CD4-positive, CD25-positive, alpha-beta regulatory T cell (primary cell): Measurements from ENCODE around the gene CEP85. TPM values are rescaled to one million over a fixed set of nuclear protein-coding genes. Genes with fewer than 3 reads are reported as not detected.
A peak's percentile ranks its signal among the peaks of the same experiment; 100 is the strongest.
"Not testable (repeated sequence)": the region's sequence is repeated elsewhere in the genome, so short reads cannot be mapped to it uniquely, and the experiment has no call there.

ENCODE experiments used
- ATAC-seq, 2 donors: fragments of 150-1000 bp; cut with Tn5 transposase; one replicate each; pipeline ENCODE4 v1.10.0; 2021; ENCODE audit warnings: low read depth in 2 of 2, moderate number of reproducible peaks in 2 of 2, moderate library complexity in 1 of 2
- DNase-seq, 3 donors: peaks; one replicate each; pipeline versions ENCODE4 v3.0.0 to v3.0.0-alpha.2; 2012 to 2022; ENCODE audit warnings: mixed read lengths in 1 of 3
- H3K27ac ChIP-seq: one replicate; pipeline ENCODE4 v1.7.0; 2013; ENCODE audit warnings: mild to moderate bottlenecking, low read length; ENCODE audit not compliant: insufficient read depth, poor library complexity, severe bottlenecking
- H3K27me3 ChIP-seq: one replicate; pipeline ENCODE4 v1.7.0; 2013; ENCODE audit warnings: low read length; ENCODE audit not compliant: control insufficient read depth, insufficient read depth
- H3K36me3 ChIP-seq: one replicate; pipeline ENCODE4 v1.7.0; 2013; ENCODE audit warnings: mild to moderate bottlenecking, low read length, moderate library complexity; ENCODE audit not compliant: control insufficient read depth, insufficient read depth
- H3K4me1 ChIP-seq: 2 replicates; pipeline ENCODE4 v1.7.0; 2013; ENCODE audit warnings: mild to moderate bottlenecking, low read length; ENCODE audit not compliant: insufficient read depth, control insufficient read depth, poor library complexity, severe bottlenecking
- H3K4me3 ChIP-seq: one replicate; pipeline ENCODE4 v1.7.0; 2013; ENCODE audit warnings: low read depth, mild to moderate bottlenecking, low read length, moderate library complexity
- H3K9me3 ChIP-seq, 2 experiments: 1 replicate in 1 of 2; 2 replicates in 1 of 2; pipeline ENCODE4 v1.7.0; 2013; ENCODE audit warnings: low read length in 2 of 2, mild to moderate bottlenecking in 1 of 2, moderate library complexity in 1 of 2; ENCODE audit not compliant: control insufficient read depth in 2 of 2
- H3K27ac Mint-ChIP-seq, 3 donors: one replicate each; pipeline ENCODE4 v1.8.0; 2020 to 2022; ENCODE audit warnings: mild to moderate bottlenecking in 3 of 3, mixed read lengths in 3 of 3, moderate library complexity in 2 of 3
- H3K27me3 Mint-ChIP-seq: one replicate; pipeline ENCODE4 v1.8.0; 2022; ENCODE audit warnings: mild to moderate bottlenecking, mixed read lengths
- H3K36me3 Mint-ChIP-seq: one replicate; pipeline ENCODE4 v1.8.0; 2020; ENCODE audit warnings: mixed read lengths
- H3K4me1 Mint-ChIP-seq, 4 donors: one replicate each; pipeline ENCODE4 v1.8.0; 2020 to 2022; ENCODE audit warnings: mixed read lengths in 4 of 4, mild to moderate bottlenecking in 1 of 4
- H3K4me3 Mint-ChIP-seq, 4 donors: one replicate each; pipeline ENCODE4 v1.8.0; 2020 to 2022; ENCODE audit warnings: mild to moderate bottlenecking in 4 of 4, mixed read lengths in 4 of 4, moderate library complexity in 3 of 4
- H3K9me3 Mint-ChIP-seq, 7 donors: one replicate each; pipeline ENCODE4 v1.8.0; 2020 to 2022; ENCODE audit warnings: mixed read lengths in 7 of 7, mild to moderate bottlenecking in 3 of 7, moderate library complexity in 2 of 7
- polyA plus RNA-seq, 4 donors: library from polyadenylated mRNA; unstranded; fragments of 300-500 nt; fragmentation: Illumina TruSeq; gene quantifications; one replicate each; pipeline ENCODE4 v1.2.3, GENCODE V29; 2021
- total RNA-seq: library from RNA; stranded (reverse); gene quantifications from one replicate; pipeline ENCODE4 v1.2.3, GENCODE V29; 2022

The CEP85 gene
- total and polyA plus RNA-seq, 5 donors from 2014 or later, result 6.5 to 18.0 (median 8.6) TPM

DNA sequence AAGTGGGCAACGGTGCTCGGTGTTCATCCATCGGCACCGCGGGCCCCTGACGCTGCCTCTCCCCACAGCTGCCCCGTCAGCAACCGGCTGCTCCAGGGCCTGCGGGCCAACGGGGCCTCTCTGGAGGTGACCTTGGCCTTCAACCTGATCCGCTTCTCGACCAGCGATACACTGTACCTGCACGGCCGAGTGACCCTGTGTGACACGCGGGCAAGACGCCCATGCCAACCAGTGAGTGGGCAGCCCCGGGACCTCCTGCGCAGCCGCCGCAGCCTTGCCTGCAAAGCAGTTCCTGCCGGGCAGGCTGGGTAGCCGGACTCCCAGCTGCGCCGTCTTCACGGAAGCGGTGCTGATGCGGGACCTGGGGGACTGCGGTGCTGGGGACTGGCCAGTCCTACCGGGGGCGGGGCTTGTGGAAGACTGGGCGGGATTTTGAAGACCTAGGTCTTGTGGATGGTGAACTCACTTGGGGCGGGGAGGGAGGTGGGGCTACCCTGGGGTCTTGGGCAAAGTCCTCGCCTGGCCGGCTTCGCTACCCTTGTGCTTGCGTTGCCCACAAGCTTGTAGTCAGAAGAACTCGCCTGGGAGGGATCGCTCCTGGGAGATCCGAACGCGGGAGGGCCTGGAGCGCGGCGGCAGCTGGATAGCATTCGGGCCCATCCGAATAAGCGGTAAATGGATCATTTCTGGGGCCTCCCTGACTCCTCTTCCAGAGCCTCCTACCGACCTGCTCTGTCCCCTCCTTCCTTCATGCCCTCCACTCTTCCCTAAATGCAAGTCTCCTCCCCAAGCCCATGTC is 8.8 kb upstream of the CEP85 start:
- Mint-ChIP-seq H3K27ac (peak overlapping the region in 2 of 3 donors; percentile 11 to 55), H3K9me3 (no peaks in the 10 kb centered on the region), H3K27me3 (peaks cover 17% of the 10 kb centered on the region), H3K4me3 (peak overlapping the region; percentile 10 to 70 (median 67)), H3K4me1 (peaks cover 0 to 10% (median 4%) of the 10 kb centered on the region in 4 donors), H3K36me3 (no peaks in the 10 kb centered on the region)
- H3K4me3 ChIP-seq, result no peak overlapping the region
- DNase-seq (peak; percentile 9 to 66 (median 40)), ATAC-seq (peak; percentile 52 to 62)
- no peak overlapping the region for H3K27ac ChIP-seq
- H3K9me3 ChIP-seq, result no peaks in the 10 kb centered on the region
- H3K27me3 ChIP-seq, result peaks cover 6% of the 10 kb centered on the region
- peaks cover 13% of the 10 kb centered on the region for H3K4me1 ChIP-seq
- no peaks in the 10 kb centered on the region for H3K36me3 ChIP-seq

GRCh38 chr1:26230682-26231081 is 3.3 kb upstream of the CEP85 start:
- not testable (repeated sequence) for DNase-seq, H3K36me3 Mint-ChIP-seq, H3K36me3 ChIP-seq, H3K27ac ChIP-seq, H3K4me3 ChIP-seq, H3K4me3 Mint-ChIP-seq, ATAC-seq, H3K27ac Mint-ChIP-seq, H3K9me3 ChIP-seq, H3K9me3 Mint-ChIP-seq, H3K27me3 ChIP-seq
- peaks cover 14% of the 10 kb centered on the region for H3K4me1 ChIP-seq
- Mint-ChIP-seq H3K27me3 (peaks cover 22% of the 10 kb centered on the region), H3K4me1 (peaks cover 6 to 27% (median 14%) of the 10 kb centered on the region in 4 donors)

GRCh38 chr1:26234644-26235370 is 807 bp downstream of the CEP85 start:
- peaks cover 5% of the 10 kb centered on the region for H3K27me3 Mint-ChIP-seq
- H3K4me1 Mint-ChIP-seq, result peaks cover 25 to 47% (median 35%) of the 10 kb centered on the region in 4 donors
- no peaks in the 10 kb centered on the region for H3K9me3 Mint-ChIP-seq
- ATAC-seq (no peak), DNase-seq (peak in 2 of 3 donors; percentile 37 to 50)
- Histone ChIP-seq H3K9me3 (no peaks in the 10 kb centered on the region), H3K27me3 (no peaks in the 10 kb centered on the region), H3K36me3 (no peaks in the 10 kb centered on the region), H3K4me1 (peaks cover 14% of the 10 kb centered on the region), H3K27ac (peak overlapping the region; percentile 87), H3K4me3 (peak overlapping the region; percentile 93)
- H3K36me3 Mint-ChIP-seq, result no peaks in the 10 kb centered on the region
- H3K4me3 Mint-ChIP-seq, result peak overlapping the region; percentile 98 to 100 (median 99)
- peak overlapping the region; percentile 95 to 99 (median 97) for H3K27ac Mint-ChIP-seq

DNA sequence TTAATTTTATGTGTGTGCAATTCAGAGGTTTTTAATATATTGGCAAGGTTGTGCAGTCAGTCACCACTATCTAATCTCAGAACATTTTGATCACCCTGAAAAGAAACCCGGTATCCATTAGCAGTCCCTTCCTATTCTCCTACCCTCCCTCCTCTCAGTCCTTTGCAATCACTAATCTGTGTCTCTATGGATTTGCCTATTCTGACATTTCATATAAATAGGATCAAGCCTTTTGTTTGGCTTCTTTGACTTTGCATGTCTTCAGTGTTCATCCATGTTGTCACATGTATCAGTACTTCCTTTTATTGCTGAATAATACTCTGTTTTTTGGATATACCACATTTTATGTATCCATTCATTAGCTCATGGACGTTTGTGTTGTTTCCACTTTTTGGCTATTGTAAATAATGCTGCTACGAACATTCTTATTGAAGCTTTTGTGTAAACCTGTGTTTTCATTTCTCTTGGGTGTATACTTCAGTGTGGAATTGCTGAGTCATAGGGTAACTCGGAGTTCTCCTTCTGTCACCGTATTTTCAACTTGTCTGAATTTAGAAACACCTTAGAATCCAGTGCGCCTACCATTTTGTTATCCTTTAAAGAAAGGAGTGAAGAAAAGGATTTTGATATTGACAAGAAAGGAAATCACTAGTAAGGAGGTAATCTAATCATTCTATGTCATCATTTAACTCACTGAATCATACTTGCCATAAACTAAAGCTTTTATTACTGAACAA is 3.4 kb downstream of the CEP85 start:
- Mint-ChIP-seq H3K4me3 (peak overlapping the region; percentile 10 to 98 (median 58)), H3K4me1 (peaks cover 25 to 48% (median 35%) of the 10 kb centered on the region in 4 donors), H3K9me3 (no peaks in the 10 kb centered on the region), H3K27me3 (peaks cover 5% of the 10 kb centered on the region), H3K27ac (peak overlapping the region in 1 of 3 donors; percentile 99), H3K36me3 (peaks cover 5% of the 10 kb centered on the region)
- Histone ChIP-seq H3K9me3 (no peaks in the 10 kb centered on the region), H3K4me1 (peaks cover 14% of the 10 kb centered on the region), H3K27me3 (no peaks in the 10 kb centered on the region), H3K36me3 (no peaks in the 10 kb centered on the region), H3K27ac (no peak overlapping the region), H3K4me3 (peak overlapping the region; percentile 24)
- no peak for ATAC-seq
- peak in 1 of 3 donors; percentile 45 for DNase-seq

DNA sequence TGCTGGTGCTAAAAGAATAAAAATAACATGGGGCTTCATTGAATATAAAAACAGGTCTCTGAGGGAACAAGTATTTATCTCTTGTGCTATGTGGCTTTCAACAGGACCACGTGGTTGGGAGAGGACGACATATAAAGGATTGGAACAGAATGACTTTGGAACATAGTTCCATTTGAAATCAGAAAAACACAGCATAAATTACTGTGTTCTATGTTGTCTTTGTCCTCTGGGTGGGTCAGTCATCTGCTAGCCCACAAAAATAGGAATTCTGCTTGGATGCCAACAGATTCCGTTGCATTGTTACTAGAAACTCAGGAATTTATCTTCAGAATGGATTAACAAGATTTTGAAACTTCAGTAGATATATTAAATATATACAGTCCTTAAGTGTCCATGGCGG is 5.9 kb downstream of the CEP85 start:
- Mint-ChIP-seq H3K4me1 (peaks cover 22 to 36% (median 32%) of the 10 kb centered on the region in 4 donors), H3K9me3 (no peaks in the 10 kb centered on the region), H3K36me3 (peaks cover 22% of the 10 kb centered on the region), H3K4me3 (no peak overlapping the region), H3K27ac (no peak overlapping the region), H3K27me3 (no peaks in the 10 kb centered on the region)
- peaks cover 10% of the 10 kb centered on the region for H3K36me3 ChIP-seq
- no peaks in the 10 kb centered on the region for H3K27me3 ChIP-seq
- H3K9me3 ChIP-seq, result no peaks in the 10 kb centered on the region
- H3K27ac ChIP-seq, result no peak overlapping the region
- H3K4me3 ChIP-seq, result no peak overlapping the region
- no peak for ATAC-seq
- DNase-seq, result no peak
- peaks cover 9% of the 10 kb centered on the region for H3K4me1 ChIP-seq

- H3K36me3 ChIP-seq, result peaks cover 34% of the 10 kb centered on the region
- Mint-ChIP-seq H3K4me1 (peaks cover 0 to 11% (median 4%) of the 10 kb centered on the region in 4 donors), H3K9me3 (no peaks in the 10 kb centered on the region), H3K27ac (no peak overlapping the region), H3K27me3 (no peaks in the 10 kb centered on the region), H3K4me3 (no peak overlapping the region), H3K36me3 (peaks cover 37% of the 10 kb centered on the region)
- no peaks in the 10 kb centered on the region for H3K9me3 ChIP-seq
- H3K4me1 ChIP-seq, result no peaks in the 10 kb centered on the region
- DNase-seq (no peak), ATAC-seq (no peak)
- no peaks in the 10 kb centered on the region for H3K27me3 ChIP-seq
- no peak overlapping the region for H3K27ac ChIP-seq
- H3K4me3 ChIP-seq, result no peak overlapping the region
Measured at GRCh38 chr1:26252718-26253117, 18.7 kb downstream of the CEP85 start.

DNA sequence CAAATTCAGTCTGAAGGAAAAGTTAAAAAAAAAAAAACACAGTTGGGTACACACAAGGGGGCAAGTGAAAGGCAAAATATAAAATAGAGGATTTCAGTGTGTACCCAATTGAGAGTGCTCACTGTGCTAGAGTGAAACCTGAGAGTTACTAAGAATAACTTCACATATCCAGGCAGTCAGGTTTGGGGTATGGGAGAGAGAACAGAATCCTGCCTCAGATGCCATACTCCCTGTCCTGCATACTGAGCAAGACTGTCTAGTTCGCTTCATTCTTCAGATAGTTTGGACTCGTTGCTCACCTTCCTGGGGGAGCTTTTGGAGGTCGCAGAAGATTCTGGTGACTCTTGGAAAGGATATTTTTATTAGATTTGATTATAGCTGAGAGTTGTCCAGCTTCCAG is 20.4 kb downstream of the CEP85 start:
- Histone ChIP-seq H3K27ac (no peak overlapping the region), H3K4me1 (no peaks in the 10 kb centered on the region), H3K27me3 (no peaks in the 10 kb centered on the region), H3K4me3 (no peak overlapping the region), H3K9me3 (no peaks in the 10 kb centered on the region), H3K36me3 (peaks cover 49% of the 10 kb centered on the region)
- ATAC-seq (no peak), DNase-seq (no peak)
- Mint-ChIP-seq H3K4me1 (peaks cover 0 to 8% (median 4%) of the 10 kb centered on the region in 4 donors), H3K9me3 (no peaks in the 10 kb centered on the region), H3K4me3 (peak overlapping the region in 1 of 4 donors; percentile 9), H3K27me3 (no peaks in the 10 kb centered on the region), H3K27ac (no peak overlapping the region), H3K36me3 (peaks cover 45% of the 10 kb centered on the region)
